A673 (cell line): ENCODE results near the gene EIPR1. TPM values are rescaled to one million over a fixed set of nuclear protein-coding genes. Genes with fewer than 3 reads are reported as not detected.

Source experiments
- BruUV-seq: library from RNA; stranded (reverse); fragments of 400-500 nt; replicated peaks from 2 replicates; lab custom pipeline; 2021; lab: Mats Ljungman, UMichigan
- CTCF ChIA-PET: fragments of 300-600 bp; sonication (Branson Sonifier 250); formaldehyde crosslinking; loops from one replicate; lab custom pipeline; 2022; ENCODE audit warnings: antibody characterized with exemption; lab: Charles Lee
- POLR2A ChIA-PET: fragments of 300-600 bp; sonication (Branson Sonifier 250); formaldehyde crosslinking; loops from one replicate; lab custom pipeline; 2022; ENCODE audit warnings: antibody characterized with exemption; ENCODE audit not compliant: low non-redundant PET; lab: Charles Lee
- DNase-seq: peaks from one replicate; pipeline ENCODE4 v3.0.0-alpha.2; 2015; ENCODE audit warnings: low spot score
- H3K27ac ChIP-seq: fragments of 200-600 bp; sonication (generic); 2 replicates; pipeline ENCODE4 v1.5.1; 2016; ENCODE audit warnings: mixed run types, low read depth, mild to moderate bottlenecking, mixed read lengths, antibody characterized with exemption, low read length; ENCODE audit not compliant: poor library complexity, severe bottlenecking
- H3K27me3 ChIP-seq: fragments of 200-600 bp; sonication (generic); replicated peaks from 2 replicates; pipeline ENCODE4 v1.6.1; 2017; ENCODE audit warnings: mixed run types, low read depth, mild to moderate bottlenecking, mixed read lengths, antibody characterized with exemption, low read length; ENCODE audit not compliant: insufficient read depth, poor library complexity
- H3K36me3 ChIP-seq: fragments of 200-600 bp; sonication (generic); 2 replicates; pipeline ENCODE4 v1.6.1; 2016; ENCODE audit warnings: mixed run types, mild to moderate bottlenecking, mixed read lengths, antibody characterized with exemption, low read length; ENCODE audit not compliant: insufficient read depth, poor library complexity, severe bottlenecking
- H3K4me1 ChIP-seq: fragments of 200-600 bp; sonication (generic); 2 replicates; pipeline ENCODE4 v1.6.1; 2017; ENCODE audit warnings: mixed run types, mild to moderate bottlenecking, mixed read lengths, antibody characterized with exemption, low read length; ENCODE audit not compliant: insufficient read depth, poor library complexity, severe bottlenecking
- H3K4me3 ChIP-seq: fragments of 200-600 bp; sonication (generic); 2 replicates; pipeline ENCODE4 v1.5.1; 2016; ENCODE audit warnings: low read depth, mixed run types, mild to moderate bottlenecking, mixed read lengths, low read length; ENCODE audit not compliant: poor library complexity, severe bottlenecking
- H3K9me3 ChIP-seq: fragments of 200-600 bp; sonication (generic); 2 replicates; pipeline ENCODE4 v1.6.1; 2016; ENCODE audit warnings: mixed run types, low read depth, mild to moderate bottlenecking, mixed read lengths, antibody characterized with exemption, low read length; ENCODE audit not compliant: poor library complexity, severe bottlenecking
- CTCF ChIP-seq: fragments of 300-800, 200-600 bp; sonication (generic); conservative IDR thresholded peaks from 2 replicates; pipeline ENCODE4 v1.5.1; 2017; ENCODE audit warnings: low read depth, mild to moderate bottlenecking, antibody characterized with exemption, low read length, moderate library complexity, mixed read lengths
- EZH2 ChIP-seq: fragments of 200-600 bp; sonication (generic); IDR thresholded peaks from 2 replicates; pipeline ENCODE4 v1.6.1; 2017; ENCODE audit warnings: borderline replicate concordance, low read depth, mild to moderate bottlenecking, mixed read lengths, antibody characterized with exemption, low read length; ENCODE audit not compliant: poor library complexity, severe bottlenecking
- intact Hi-C: fragments of 100-400 bp; cut with micrococcal nuclease; formaldehyde crosslinking; loops from one replicate; pipeline ENCODE4 v1.10.0; 2022; ENCODE audit not compliant: unreplicated experiment
- total RNA-seq: library from RNA; stranded (reverse); gene quantifications from 2 replicates; pipeline ENCODE4 v1.2.3, GENCODE V29; 2021

EIPR1 gene
- total RNA-seq, 1 experiment from 2014 or later, result 37.0 TPM

- DNase-seq, result no peak
- no TSS peak for BruUV-seq
- intact Hi-C loops, result no loop called here
- ChIA-PET CTCF (no interaction called here), POLR2A (no interaction called here)
- Histone ChIP-seq H3K36me3 (no peaks in the 10 kb centered on the region), H3K27ac (no peak overlapping the region), H3K4me1 (peaks cover 10% of the 10 kb centered on the region), H3K4me3 (no peak overlapping the region), H3K27me3 (no peaks in the 10 kb centered on the region), H3K9me3 (peaks cover 6% of the 10 kb centered on the region)
- TF ChIP-seq EZH2 (no peak), CTCF (no peak)
These were observed 99.7 kb downstream of the EIPR1 start for GRCh38 chr2:3277748-3278520.

GRCh38 chr2:3277050-3277747 lies 100.4 kb downstream of the EIPR1 start:
- H3K9me3 ChIP-seq, result peaks cover 8% of the 10 kb centered on the region
- ChIA-PET CTCF (no interaction called here), POLR2A (no interaction called here)
- no peaks in the 10 kb centered on the region for H3K27me3 ChIP-seq
- DNase-seq, result no peak
- no TSS peak for BruUV-seq
- peaks cover 3% of the 10 kb centered on the region for H3K4me1 ChIP-seq
- no peaks in the 10 kb centered on the region for H3K36me3 ChIP-seq
- no peak overlapping the region for H3K4me3 ChIP-seq
- intact Hi-C loops, result no loop called here
- no peak overlapping the region for H3K27ac ChIP-seq
- no peak for TF ChIP-seq EZH2
- TF ChIP-seq CTCF, result no peak

GRCh38 chr2:3272761-3273160 lies 104.9 kb downstream of the EIPR1 start:
- TF ChIP-seq CTCF, result no peak
- TF ChIP-seq EZH2, result no peak
- CTCF ChIA-PET, result no interaction called here
- intact Hi-C loops, result no loop called here
- Histone ChIP-seq H3K4me1 (no peaks in the 10 kb centered on the region), H3K27ac (no peak overlapping the region), H3K36me3 (no peaks in the 10 kb centered on the region), H3K9me3 (peaks cover 12% of the 10 kb centered on the region), H3K27me3 (no peaks in the 10 kb centered on the region), H3K4me3 (no peak overlapping the region)
- DNase-seq, result no peak
- no TSS peak for BruUV-seq
- POLR2A ChIA-PET, result no interaction called here
